ENCODE data around the gene EMILIN2. TPM values are rescaled to one million over a fixed set of nuclear protein-coding genes. Genes with fewer than 3 reads are reported as not detected.

Gene EMILIN2
- total RNA-seq, 1 donor from 2014 or later = 19.2 TPM

GRCh38 chr18:2898186-2898640 lies 51.4 kb downstream of the EMILIN2 start:
- no peak for TF ChIP-seq CTCF (conservative IDR thresholded peaks at IDR 0.05)
- Mint-ChIP-seq H3K27ac (ENCODE audit: unreplicated experiment) (no peak overlapping the region), H3K36me3 (ENCODE audit: low read depth) (no peaks in the 10 kb centered on the region), H3K4me1 (peaks cover 9% of the 10 kb centered on the region), H3K4me3 (no peak overlapping the region), H3K27me3 (ENCODE audit: low read depth) (no peaks in the 10 kb centered on the region), H3K9me3 (no peaks in the 10 kb centered on the region)
- DNase-seq (ENCODE audit: low read depth, low spot score) = no peak

- Mint-ChIP-seq H3K4me1 (peaks cover 4% of the 10 kb centered on the region), H3K27ac (ENCODE audit: unreplicated experiment) (no peak overlapping the region), H3K9me3 (no peaks in the 10 kb centered on the region), H3K27me3 (ENCODE audit: low read depth) (peaks cover 6% of the 10 kb centered on the region), H3K36me3 (ENCODE audit: low read depth) (no peaks in the 10 kb centered on the region), H3K4me3 (no peak overlapping the region)
- DNase-seq (ENCODE audit: low read depth, low spot score) = no peak
- TF ChIP-seq CTCF (conservative IDR thresholded peaks at IDR 0.05) = no peak
Measured at GRCh38 chr18:2900684-2901422, 54.0 kb downstream of the EMILIN2 start.

- no peak overlapping the region for H3K4me3 Mint-ChIP-seq
- TF ChIP-seq CTCF (conservative IDR thresholded peaks at IDR 0.05) = no peak
- H3K27me3 Mint-ChIP-seq (ENCODE audit: low read depth) = peaks cover 7% of the 10 kb centered on the region
- no peaks in the 10 kb centered on the region for H3K36me3 Mint-ChIP-seq (ENCODE audit: low read depth)
- H3K27ac Mint-ChIP-seq (ENCODE audit: unreplicated experiment) = peak overlapping the region; percentile 24
- no peaks in the 10 kb centered on the region for H3K9me3 Mint-ChIP-seq
- peaks cover 4% of the 10 kb centered on the region for H3K4me1 Mint-ChIP-seq
- no peak for DNase-seq (ENCODE audit: low read depth, low spot score)
Measured at GRCh38 chr18:2901423-2901985, 54.7 kb downstream of the EMILIN2 start.

- Mint-ChIP-seq H3K27me3 (ENCODE audit: low read depth) (peaks cover 10% of the 10 kb centered on the region), H3K9me3 (no peaks in the 10 kb centered on the region), H3K4me1 (peaks cover 7% of the 10 kb centered on the region), H3K36me3 (ENCODE audit: low read depth) (no peaks in the 10 kb centered on the region), H3K27ac (ENCODE audit: unreplicated experiment) (no peak overlapping the region), H3K4me3 (no peak overlapping the region)
- no peak for DNase-seq (ENCODE audit: low read depth, low spot score)
- no peak for TF ChIP-seq CTCF (conservative IDR thresholded peaks at IDR 0.05)
Measured at GRCh38 chr18:2902327-2902726, 55.5 kb downstream of the EMILIN2 start.

DNA sequence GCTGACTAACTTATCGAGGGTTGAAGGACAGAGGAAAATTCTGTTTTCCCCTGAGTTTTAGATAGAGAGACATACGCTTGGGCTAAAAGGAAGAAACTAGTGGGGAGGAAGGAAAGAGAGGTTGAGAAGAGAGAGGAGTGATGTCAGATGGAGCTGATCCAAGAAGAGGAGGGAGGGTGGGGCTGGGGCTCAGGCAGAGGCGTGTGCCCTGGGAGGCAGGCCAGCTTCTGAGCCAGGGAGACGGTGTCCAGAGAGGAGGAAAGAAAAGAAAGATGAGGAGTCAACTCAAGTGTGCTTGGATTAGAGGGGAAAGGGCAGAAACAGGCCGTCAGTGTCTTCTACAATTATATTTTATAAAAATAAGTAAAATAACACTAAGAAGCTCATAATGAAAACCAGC lies 56.2 kb downstream of the EMILIN2 start:
- Mint-ChIP-seq H3K4me1 (peaks cover 14% of the 10 kb centered on the region), H3K9me3 (no peaks in the 10 kb centered on the region), H3K4me3 (no peak overlapping the region), H3K36me3 (ENCODE audit: low read depth) (peaks cover 1% of the 10 kb centered on the region), H3K27me3 (ENCODE audit: low read depth) (peaks cover 10% of the 10 kb centered on the region), H3K27ac (ENCODE audit: unreplicated experiment) (no peak overlapping the region)
- no peak for DNase-seq (ENCODE audit: low read depth, low spot score)
- no peak for TF ChIP-seq CTCF (conservative IDR thresholded peaks at IDR 0.05)

All from neural crest cell (in vitro differentiated cells).